ENCODE data around the gene GALNT6. TPM values are rescaled to one million over a fixed set of nuclear protein-coding genes. Genes with fewer than 3 reads are reported as not detected.

GALNT6 gene
- total and polyA plus RNA-seq, 2 of the 13 experiments (the other 11 are each of a cell fraction or from before 2014, with no cell fraction given) = 1.0 to 1.1 TPM

DNA sequence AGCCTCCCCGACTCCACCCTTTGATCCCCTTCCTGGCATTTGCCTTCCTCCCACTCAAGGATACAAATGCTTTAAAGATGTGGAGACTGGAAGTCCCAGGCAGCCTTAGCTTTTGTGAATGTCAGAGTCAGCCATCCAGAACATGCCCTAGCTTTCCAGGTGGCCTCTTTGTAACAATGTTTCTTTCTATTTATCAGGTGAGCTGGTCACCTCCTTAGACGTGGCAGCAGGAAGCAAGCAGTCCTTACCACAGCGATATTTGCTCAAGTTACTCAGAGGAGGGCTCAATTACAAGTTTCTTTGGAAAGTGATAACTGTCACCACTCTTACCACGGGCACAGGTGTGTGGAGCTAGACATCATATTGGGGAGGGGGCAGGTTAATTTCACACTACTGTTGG, 4.9 kb downstream of the GALNT6 start:
- no peak overlapping the region for H2AFZ ChIP-seq (ENCODE audit: low read length)
- in situ Hi-C loops (cut with HindIII; ENCODE audit: extremely low pct_ligation_motif_present, low pct_unique_long_range_greater_than_20kb) = no loop called here
- H3K4me1 ChIP-seq (ENCODE audit: insufficient read depth, low read length) = peaks cover 8% of the 10 kb centered on the region; the same call in 1 of the 2 replicates
- peaks cover 3 to 15% of the 10 kb centered on the region in 2 experiments; a peak in 3 of 5 replicates for H3K27me3 ChIP-seq (ENCODE audit: control insufficient read depth in 1 of 2, insufficient read depth in 2 of 2, low read length in 2 of 2)
- no peak overlapping the region for H3K4me3 ChIP-seq (replicated peaks in 1 of 3; ENCODE audit: insufficient read depth in 1 of 3, low read depth in 2 of 3, low read length in 3 of 3)
- no peaks in the 10 kb centered on the region for H3K36me3 ChIP-seq (replicated peaks in 1 of 2; ENCODE audit: control insufficient read depth in 1 of 2, insufficient read depth in 2 of 2, low read length in 2 of 2)
- ChIA-PET POLR2A (no interaction called here), CTCF (ENCODE audit: low intra/inter-chr PET ratio, low total read pairs) (no interaction called here)
- intact Hi-C loops (cut with micrococcal nuclease; ENCODE audit: unreplicated experiment) = no loop called here
- H3K9ac ChIP-seq (ENCODE audit: insufficient read depth, low read depth, low read length) = no peak overlapping the region
- no peaks in the 10 kb centered on the region for H4K20me1 ChIP-seq (ENCODE audit: insufficient read depth, low read length)
- WGBS (ENCODE audit: low lambda C conversion rate) = 59% methylated on average over 4 of the region's 4 CpGs
- ATAC-seq (no peak), FAIRE-seq (no peak), DNase-seq (ENCODE audit: low spot score) (no peak)
- TF ChIP-seq DNMT1 (CRISPR knock-in tag; IDR thresholded peaks at IDR 0.05) (no peak), ZNF607 (CRISPR knock-in tag; IDR thresholded peaks at IDR 0.05; ENCODE audit: borderline replicate concordance) (no peak), GABPB1 (CRISPR knock-in tag; IDR thresholded peaks at IDR 0.05) (no peak), MXD4 (CRISPR knock-in tag; IDR thresholded peaks at IDR 0.05) (no peak), ZNF296 (CRISPR knock-in tag; conservative IDR thresholded peaks at IDR 0.05) (no peak), ZNF282 (IDR thresholded peaks at IDR 0.05; ENCODE audit: partially characterized antibody) (no peak), HOXA9 (CRISPR knock-in tag; IDR thresholded peaks at IDR 0.05; ENCODE audit: borderline replicate concordance) (no peak), ETV5 (CRISPR knock-in tag; IDR thresholded peaks at IDR 0.05; ENCODE audit: borderline replicate concordance) (no peak), ZBTB7A (CRISPR knock-in tag; IDR thresholded peaks at IDR 0.05) (no peak), PRDM4 (CRISPR knock-in tag; IDR thresholded peaks at IDR 0.05; ENCODE audit: borderline replicate concordance) (no peak), NBN (conservative IDR thresholded peaks at IDR 0.05) (no peak), ZFP82 (CRISPR knock-in tag; IDR thresholded peaks at IDR 0.05; ENCODE audit: borderline replicate concordance) (no peak), ZFYVE20 (CRISPR knock-in tag; IDR thresholded peaks at IDR 0.05; ENCODE audit: borderline replicate concordance, low read depth) (no peak)
- TF ChIP-seq, protein P1, sequence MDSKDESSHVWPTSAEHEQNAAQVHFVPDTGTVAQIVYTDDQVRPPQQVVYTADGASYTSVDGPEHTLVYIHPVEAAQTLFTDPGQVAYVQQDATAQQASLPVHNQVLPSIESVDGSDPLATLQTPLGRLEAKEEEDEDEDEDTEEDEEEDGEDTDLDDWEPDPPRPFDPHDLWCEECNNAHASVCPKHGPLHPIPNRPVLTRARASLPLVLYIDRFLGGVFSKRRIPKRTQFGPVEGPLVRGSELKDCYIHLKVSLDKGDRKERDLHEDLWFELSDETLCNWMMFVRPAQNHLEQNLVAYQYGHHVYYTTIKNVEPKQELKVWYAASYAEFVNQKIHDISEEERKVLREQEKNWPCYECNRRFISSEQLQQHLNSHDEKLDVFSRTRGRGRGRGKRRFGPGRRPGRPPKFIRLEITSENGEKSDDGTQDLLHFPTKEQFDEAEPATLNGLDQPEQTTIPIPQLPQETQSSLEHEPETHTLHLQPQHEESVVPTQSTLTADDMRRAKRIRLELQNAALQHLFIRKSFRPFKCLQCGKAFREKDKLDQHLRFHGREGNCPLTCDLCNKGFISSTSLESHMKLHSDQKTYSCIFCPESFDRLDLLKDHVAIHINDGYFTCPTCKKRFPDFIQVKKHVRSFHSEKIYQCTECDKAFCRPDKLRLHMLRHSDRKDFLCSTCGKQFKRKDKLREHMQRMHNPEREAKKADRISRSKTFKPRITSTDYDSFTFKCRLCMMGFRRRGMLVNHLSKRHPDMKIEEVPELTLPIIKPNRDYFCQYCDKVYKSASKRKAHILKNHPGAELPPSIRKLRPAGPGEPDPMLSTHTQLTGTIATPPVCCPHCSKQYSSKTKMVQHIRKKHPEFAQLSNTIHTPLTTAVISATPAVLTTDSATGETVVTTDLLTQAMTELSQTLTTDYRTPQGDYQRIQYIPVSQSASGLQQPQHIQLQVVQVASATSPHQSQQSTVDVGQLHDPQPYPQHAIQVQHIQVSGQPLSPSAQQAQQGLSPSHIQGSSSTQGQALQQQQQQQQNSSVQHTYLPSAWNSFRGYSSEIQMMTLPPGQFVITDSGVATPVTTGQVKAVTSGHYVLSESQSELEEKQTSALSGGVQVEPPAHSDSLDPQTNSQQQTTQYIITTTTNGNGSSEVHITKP (CRISPR knock-in tag; IDR thresholded peaks at IDR 0.05; ENCODE audit: low read depth) = no peak
- BruUV-seq (replicated peaks) = no TSS peak
- H3K4me2 ChIP-seq (ENCODE audit: low read depth, low read length) = no peak overlapping the region
- H3K9me3 ChIP-seq (ENCODE audit: low read length) = no peaks in the 10 kb centered on the region
- no peak overlapping the region for H3K27ac ChIP-seq (ENCODE audit: extremely low read length, insufficient read depth, low read length)
- no peaks in the 10 kb centered on the region for H3K79me2 ChIP-seq (ENCODE audit: insufficient read depth, low read length)

Data from HepG2 (cell line).